GM12878 (cell line): ENCODE measurements around the gene CIDEA. TPM values are rescaled to one million over a fixed set of nuclear protein-coding genes. Genes with fewer than 3 reads are reported as not detected.

ENCODE experiments used
- ATAC-seq: fragments of 200-7000 bp; cut with Tn5 transposase; 3 replicates; pipeline ENCODE4 v1.9.1; 2020; ENCODE audit warnings: mild to moderate bottlenecking, moderate library complexity
- BruUV-seq: library from RNA; stranded (reverse); fragments of 400-500 nt; replicated peaks from 2 replicates; lab custom pipeline; 2021; lab: Mats Ljungman, UMichigan
- CTCF ChIA-PET: fragments of 300-600 bp; sonication (Branson Sonifier 250); formaldehyde crosslinking; extraction: SDS; loops from one replicate; lab custom pipeline; 2021; ENCODE audit warnings: inconsistent platforms; lab: Yijun Ruan, JAX
- POLR2A ChIA-PET: fragments of 350-600 bp; formaldehyde crosslinking; extraction: SDS; loops from one replicate; lab custom pipeline; 2021; ENCODE audit warnings: inconsistent platforms; lab: Charles Lee
- RAD21 ChIA-PET: fragments of 300-600 bp; sonication (Branson Sonifier 250); formaldehyde crosslinking; loops from one replicate; lab custom pipeline; 2023; ENCODE audit warnings: antibody characterized with exemption; ENCODE audit not compliant: unreplicated experiment; lab: Charles Lee
- SMC1A ChIA-PET: fragments of 300-600 bp; sonication (Branson Sonifier 250); formaldehyde crosslinking; loops from one replicate; lab custom pipeline; 2023; ENCODE audit not compliant: unreplicated experiment, uncharacterized antibody; lab: Charles Lee
- DNase-seq: peaks from one replicate; pipeline ENCODE4 v3.0.0-alpha.2; 2011; ENCODE audit warnings: low read depth, low spot score
- FAIRE-seq: peaks from 3 replicates; lab custom pipeline; 2011; peaks lifted over from hg19 to GRCh38; lab: Jason Lieb, UNC
- H2AFZ ChIP-seq: 2 replicates; pipeline ENCODE4 v1.6.0; 2011; ENCODE audit warnings: low read depth, low read length, control low read depth; ENCODE audit not compliant: control insufficient read depth
- H3K27ac ChIP-seq: 2 replicates; pipeline ENCODE4 v1.5.1; 2011; ENCODE audit warnings: control low read depth; ENCODE audit not compliant: control insufficient read depth, insufficient read depth
- H3K27me3 ChIP-seq, 2 experiments: replicated peaks in 1 of 2; 2 replicates each; pipeline versions ENCODE4 v1.6.0 to v1.6.1; 2011; ENCODE audit warnings: low read length in 1 of 2; ENCODE audit not compliant: control insufficient read depth in 2 of 2, insufficient read depth in 2 of 2
- H3K36me3 ChIP-seq, 2 experiments: 2 replicates each; pipeline ENCODE4 v1.5.1; 2011; ENCODE audit warnings: low read length in 1 of 2; ENCODE audit not compliant: control insufficient read depth in 2 of 2, insufficient read depth in 2 of 2
- H3K4me1 ChIP-seq: 2 replicates; pipeline ENCODE4 v1.6.1; 2011; ENCODE audit warnings: mild to moderate bottlenecking, low read length, moderate library complexity, mixed read lengths; ENCODE audit not compliant: control insufficient read depth, insufficient read depth
- H3K4me2 ChIP-seq: 2 replicates; pipeline ENCODE4 v1.6.0; 2011; ENCODE audit warnings: control low read depth; ENCODE audit not compliant: control insufficient read depth, insufficient read depth
- H3K4me3 ChIP-seq: fragments of 200-600 bp; sonication (generic); 2 replicates; pipeline ENCODE4 v1.5.1; 2016
- H3K79me2 ChIP-seq: 2 replicates; pipeline ENCODE4 v1.6.0; 2011; ENCODE audit warnings: low read length; ENCODE audit not compliant: control insufficient read depth, insufficient read depth
- H3K9ac ChIP-seq: 2 replicates; pipeline ENCODE4 v1.8.0; 2011; ENCODE audit warnings: low read length, control low read depth, mixed read lengths; ENCODE audit not compliant: control insufficient read depth, insufficient read depth
- H3K9me3 ChIP-seq: replicated peaks from 3 replicates; pipeline ENCODE4 v1.5.1; 2011; ENCODE audit warnings: mild to moderate bottlenecking, low read length; ENCODE audit not compliant: control insufficient read depth, insufficient read depth
- H4K20me1 ChIP-seq: 2 replicates; pipeline ENCODE4 v1.6.0; 2011; ENCODE audit not compliant: control insufficient read depth, insufficient read depth
- IRF3 ChIP-seq: fragments of 450-650 bp; IDR thresholded peaks from 2 replicates; pipeline ENCODE4 v1.6.1; 2014; ENCODE audit warnings: mild to moderate bottlenecking
- JUND ChIP-seq: IDR thresholded peaks from 2 replicates; pipeline ENCODE4 v1.6.1; 2012; ENCODE audit warnings: low read depth, mild to moderate bottlenecking, low read length, improper control_type of control experiment, moderate library complexity
- RELB ChIP-seq: fragments of 450-650 bp; IDR thresholded peaks from 2 replicates; pipeline ENCODE4 v1.6.1; 2017; ENCODE audit warnings: low read depth, mild to moderate bottlenecking, moderate library complexity
- SIX5 ChIP-seq: IDR thresholded peaks from 2 replicates; pipeline ENCODE4 v1.6.1; 2011; ENCODE audit warnings: mild to moderate bottlenecking, low read depth, low read length, moderate library complexity; ENCODE audit not compliant: severe bottlenecking
- SREBF2 ChIP-seq: IDR thresholded peaks from 2 replicates; pipeline ENCODE4 v1.6.1; 2012; ENCODE audit warnings: mild to moderate bottlenecking, low read length
- ZBTB4 ChIP-seq: fragments of 450-650 bp; formaldehyde crosslinking; IDR thresholded peaks from 2 replicates; pipeline ENCODE4 v1.4.0; 2022; ENCODE audit warnings: mild to moderate bottlenecking, moderate library complexity
- ZNF592 ChIP-seq: fragments of 450-650 bp; IDR thresholded peaks from 2 replicates; pipeline ENCODE4 v1.6.1; 2017; ENCODE audit warnings: mild to moderate bottlenecking, moderate library complexity
- WGBS: methylation state at CpG from one replicate; pipeline ENCODE4 v1.1.6; 2016; ENCODE audit warnings: low lambda C conversion rate; ENCODE audit not compliant: insufficient replicate concordance, insufficient coverage; ENCODE audit errors: missing lambda C conversion rate; 5-methylcytosine and 5-hydroxymethylcytosine counted together
- in situ Hi-C: fragments of 300-500 bp; cut with MboI; formaldehyde crosslinking; loops from 9 replicates; pipeline ENCODE4 v1.14.3; 2018; ENCODE audit warnings: mixed read lengths
- intact Hi-C: fragments of 100-400 bp; cut with micrococcal nuclease; formaldehyde crosslinking; loops from one replicate; pipeline ENCODE4 v1.14.2; 2022; ENCODE audit not compliant: unreplicated experiment
- polyA plus RNA-seq, 11 experiments: library from polyadenylated mRNA; depleted of rRNA in 4 of 11; unstranded in 6 of 11; stranded (reverse) in 5 of 11; fragments of >200 nt; fragmentation: Nextera tagmentation in 4 of 11; fragmentation: Illumina TruSeq in 1 of 11; extraction: Ambion mirVana in 4 of 11; extraction: Trizol in 1 of 11; gene quantifications; 1 replicate in 1 of 11; 2 replicates in 10 of 11; pipeline versions ENCODE4 v1.2.1 to v1.2.3, GENCODE V29; 2011 to 2016; ENCODE audit warnings: inconsistent platforms in 2 of 11, missing spikeins in 2 of 11, low read depth in 1 of 11
- total RNA-seq, 4 experiments: library from RNA; depleted of rRNA in 3 of 4; stranded (reverse); fragments of >200 nt in 3 of 4; fragmentation: Illumina TruSeq in 1 of 4; extraction: Trizol in 1 of 4; gene quantifications; 2 replicates each; pipeline versions ENCODE4 v1.2.1 to v1.2.3, GENCODE V29; 2013 to 2021

Gene CIDEA
- total and polyA plus RNA-seq, 10 of the 15 experiments (the other 5 are each of a cell fraction or from before 2014, with no cell fraction given), result not detected

- Histone ChIP-seq H3K4me3 (no peak overlapping the region), H4K20me1 (no peaks in the 10 kb centered on the region), H2AFZ (no peak overlapping the region), H3K79me2 (no peaks in the 10 kb centered on the region), H3K9ac (no peak overlapping the region), H3K27me3 (peaks cover 3 to 15% of the 10 kb centered on the region in 2 experiments), H3K9me3 (no peaks in the 10 kb centered on the region), H3K36me3 (no peaks in the 10 kb centered on the region), H3K4me1 (no peaks in the 10 kb centered on the region), H3K4me2 (no peak overlapping the region), H3K27ac (no peak overlapping the region)
- ChIA-PET POLR2A (no interaction called here), SMC1A (no interaction called here), CTCF (interaction anchor here (2.9 kb wide), 1 partner anchor 14 kb away, joined by 12 read pairs; no protein-coding TSS in a partner anchor), RAD21 (no interaction called here)
- FAIRE-seq (no peak), DNase-seq (no peak), ATAC-seq (no peak)
- TF ChIP-seq JUND (no peak), SREBF2 (no peak), ZBTB4 (CRISPR knock-in tag) (no peak), SIX5 (no peak), RELB (no peak), ZNF592 (no peak), IRF3 (no peak)
- no TSS peak for BruUV-seq
- 62% methylated on average over 21 of the region's 21 CpGs for WGBS
- intact Hi-C loops, result no loop called here
- in situ Hi-C loops, result no loop called here
Measured at GRCh38 chr18:12257996-12258718, 4.0 kb downstream of the CIDEA start.
